IPS DF 4.7 (cell line): ENCODE data around the gene RHBDF1.

Experiments used
- DNase-seq: peaks from one replicate; pipeline ENCODE4 v3.0.0-alpha.2; 2013; ENCODE audit warnings: low spot score; ENCODE audit errors: extremely low read depth

RHBDF1 gene

DNA sequence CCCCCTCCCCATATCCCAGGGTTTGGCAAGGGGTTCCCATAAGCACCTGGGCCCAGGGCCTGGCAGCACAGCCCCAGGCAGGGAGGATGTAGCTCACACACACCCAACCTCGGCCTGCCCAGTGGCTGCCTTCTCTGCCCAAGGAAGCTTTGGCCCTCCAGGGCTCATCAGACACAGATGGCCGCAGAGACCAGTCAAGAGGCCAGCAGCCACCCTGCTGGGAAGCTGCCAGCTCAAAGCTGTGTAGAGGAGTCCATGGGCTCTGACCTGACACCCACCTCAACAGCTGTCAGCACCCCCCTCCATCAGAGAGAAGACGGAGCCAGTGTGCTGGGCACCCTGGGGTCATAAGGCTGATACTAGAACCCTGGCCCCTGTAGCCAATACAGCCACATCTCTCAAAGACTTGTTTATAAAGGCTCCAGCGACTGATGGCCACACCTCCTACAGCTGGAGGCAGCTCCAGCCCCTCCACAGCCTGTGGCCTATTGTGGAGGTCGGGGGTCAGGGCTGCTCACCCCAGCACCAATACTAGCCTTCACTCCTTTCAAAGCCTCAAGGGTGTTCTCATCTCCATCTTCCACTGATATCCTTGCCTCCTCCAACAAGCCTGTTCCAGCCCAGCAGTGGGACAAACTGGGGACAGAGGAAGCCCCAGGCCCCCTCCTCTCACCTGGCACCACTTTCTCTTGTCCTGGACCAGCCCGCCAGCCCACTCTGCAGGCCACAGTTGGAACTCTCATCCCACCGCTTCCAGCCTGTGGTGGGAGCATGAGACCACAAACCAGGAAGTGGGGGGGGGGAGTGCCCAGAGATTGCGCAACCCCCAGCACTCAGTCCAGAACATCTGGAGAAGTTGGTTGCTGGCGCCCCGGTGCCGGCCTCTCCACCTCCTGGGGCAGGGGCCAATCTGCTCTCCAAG is 3.4 kb upstream of the RHBDF1 start:
- no peak for DNase-seq

- DNase-seq, result no peak
Observed at GRCh38 chr16:74747-75334, 2.4 kb upstream of the RHBDF1 start.

GRCh38 chr16:74051-74746 is 1.8 kb upstream of the RHBDF1 start:
- DNase-seq, result no peak

DNA sequence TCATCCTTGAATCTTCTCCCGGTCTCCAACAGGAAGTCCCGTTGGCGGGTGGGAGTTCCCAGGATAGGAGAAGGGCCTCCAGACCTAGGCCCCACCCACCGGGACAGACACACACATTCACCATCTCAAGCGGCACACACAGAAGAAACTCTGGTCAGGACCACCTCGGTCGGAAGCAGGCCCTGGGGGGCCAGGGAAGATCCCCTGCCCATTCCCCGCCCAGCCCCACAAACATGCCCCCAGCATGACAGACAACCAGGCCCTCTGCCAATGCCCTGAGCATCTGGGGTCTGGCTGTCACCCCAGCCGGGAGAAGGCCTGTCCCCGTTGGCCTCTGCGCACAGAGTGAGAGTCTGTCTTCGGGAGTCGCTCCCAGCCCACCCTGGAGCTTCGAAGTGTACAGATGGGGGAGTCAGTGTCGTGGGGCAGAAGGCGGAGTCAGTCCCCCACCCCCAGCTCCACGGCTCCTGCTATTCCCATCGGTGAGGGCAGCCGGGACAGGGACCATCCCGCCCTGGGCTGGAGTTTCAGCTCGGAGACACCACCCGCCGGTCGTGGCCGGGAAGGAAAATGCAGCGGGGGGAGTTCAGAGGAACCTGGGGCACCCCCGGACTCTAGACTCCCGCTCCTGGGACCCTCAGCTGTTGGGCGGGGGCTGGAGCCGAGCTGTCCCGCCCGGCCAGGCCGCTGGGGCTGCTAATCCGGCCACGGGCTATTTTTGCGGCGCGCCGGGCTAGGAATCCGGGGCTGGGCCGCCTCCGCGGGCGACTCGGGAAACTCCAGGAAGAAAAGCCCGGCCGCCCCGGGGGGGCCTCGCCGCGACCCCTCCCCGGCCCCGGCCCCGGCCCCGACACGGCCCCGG is 660 bp downstream of the RHBDF1 start:
- DNase-seq, result no peak

GRCh38 chr16:71210-71539 is 1.3 kb downstream of the RHBDF1 start:
- no peak for DNase-seq

GRCh38 chr16:69181-69580 is 3.2 kb downstream of the RHBDF1 start:
- no peak for DNase-seq

- DNase-seq, result no peak
Observed at GRCh38 chr16:67884-68789, 4.3 kb downstream of the RHBDF1 start.

DNA sequence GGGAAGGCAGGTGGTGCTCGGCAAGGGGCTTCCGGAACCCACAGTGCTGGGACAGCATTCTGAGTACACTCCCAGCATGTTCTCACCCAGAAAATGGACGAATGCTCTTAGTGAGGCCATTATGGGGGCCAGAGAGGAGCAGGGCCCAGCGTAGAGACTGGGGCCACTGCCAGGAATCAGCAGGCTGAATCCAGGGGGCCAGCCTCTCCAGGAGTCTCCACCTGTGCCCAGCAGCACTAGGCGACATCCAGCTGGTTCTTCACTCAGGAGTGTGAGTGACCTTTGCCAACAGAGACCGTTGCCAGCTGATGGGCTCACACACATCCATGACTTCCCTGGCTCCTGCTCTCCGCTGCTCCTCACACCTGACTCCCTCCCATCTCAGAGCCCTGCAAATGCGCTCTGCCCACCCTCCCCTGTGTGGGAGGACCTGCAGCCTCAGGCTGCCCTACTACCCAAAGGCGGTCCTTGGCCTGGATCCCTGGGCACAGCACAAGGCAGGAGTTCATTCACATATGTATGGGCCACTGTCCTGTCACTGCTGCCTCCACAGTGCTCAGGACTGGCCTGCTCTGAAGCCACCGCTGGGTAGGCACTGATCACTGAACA is 5.1 kb downstream of the RHBDF1 start:
- DNase-seq, result no peak

- no peak for DNase-seq
Observed at GRCh38 chr16:66309-67182, 5.9 kb downstream of the RHBDF1 start.

GRCh38 chr16:65745-66144 is 6.7 kb downstream of the RHBDF1 start:
- DNase-seq, result no peak

GRCh38 chr16:64914-65255 is 7.5 kb downstream of the RHBDF1 start:
- no peak for DNase-seq

- DNase-seq, result no peak
Observed at GRCh38 chr16:63998-64913, 8.2 kb downstream of the RHBDF1 start.

DNA sequence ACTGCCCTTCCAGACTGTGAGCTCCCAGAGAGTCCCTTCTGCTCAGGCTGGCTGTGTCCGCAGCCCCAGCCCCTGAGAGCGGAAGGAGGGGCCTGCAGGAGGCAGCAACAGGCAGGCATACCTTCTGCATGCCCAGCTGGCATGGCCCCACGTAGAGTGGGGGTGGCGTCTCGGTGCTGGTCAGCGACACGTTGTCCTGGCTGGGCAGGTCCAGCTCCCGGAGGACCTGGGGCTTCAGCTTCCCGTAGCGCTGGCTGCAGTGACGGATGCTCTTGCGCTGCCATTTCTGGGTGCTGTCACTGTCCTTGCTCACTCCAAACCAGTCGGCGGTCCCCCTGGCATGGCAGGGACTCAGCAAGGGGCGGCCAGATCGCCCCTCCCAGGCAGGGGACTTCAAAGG is 9.0 kb downstream of the RHBDF1 start:
- DNase-seq, result no peak

DNA sequence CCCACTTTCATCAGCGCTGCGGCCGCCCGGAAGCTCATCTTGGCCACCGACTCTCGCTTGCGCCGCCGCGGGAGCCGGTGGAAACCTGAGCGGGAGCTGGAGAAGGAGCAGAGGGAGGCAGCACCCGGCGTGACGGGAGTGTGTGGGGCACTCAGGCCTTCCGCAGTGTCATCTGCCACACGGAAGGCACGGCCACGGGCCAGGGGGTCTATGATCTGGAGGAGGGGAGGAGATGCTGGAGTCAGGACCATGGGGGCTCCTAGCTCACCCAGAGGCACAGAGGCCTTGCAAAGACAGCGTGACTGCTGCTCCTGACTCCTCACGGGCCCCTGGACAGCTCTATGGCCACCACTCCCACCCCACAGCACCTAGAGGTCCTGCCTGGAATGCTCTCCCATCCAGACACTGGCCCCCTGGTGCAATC is 9.5 kb downstream of the RHBDF1 start:
- no peak for DNase-seq

GRCh38 chr16:62283-62967 is 10.0 kb downstream of the RHBDF1 start:
- no peak for DNase-seq

DNA sequence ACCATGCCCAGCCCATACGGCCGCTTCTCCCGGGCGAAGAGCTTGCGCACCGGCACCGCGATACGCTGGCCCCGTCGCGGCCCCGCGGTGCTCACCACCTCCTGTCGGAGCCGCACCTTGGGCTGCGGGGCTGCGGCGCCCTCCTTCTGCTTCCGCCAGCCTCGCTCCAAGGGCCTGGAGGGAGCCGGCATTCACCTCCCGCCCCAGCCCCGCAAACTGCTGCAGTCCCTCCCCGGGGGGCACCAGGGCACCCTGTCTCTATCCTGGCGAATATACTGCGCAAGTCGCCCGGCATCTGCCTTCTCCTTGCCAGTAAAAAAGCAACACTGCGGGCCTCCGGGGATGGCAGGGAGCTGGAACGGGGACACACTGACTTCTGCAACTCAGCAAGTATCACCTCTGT is 10.6 kb downstream of the RHBDF1 start:
- DNase-seq, result no peak
